CD4-positive, alpha-beta T cell treated with Interleukin-17A for 1 hour (primary cell): ENCODE results near the gene PABPN1.
A peak's percentile ranks its signal among the peaks of the same experiment; 100 is the strongest.

Source experiments
- DNase-seq: peaks from one replicate; pipeline ENCODE4 v3.0.0-alpha.2; 2020

PABPN1 gene

DNA sequence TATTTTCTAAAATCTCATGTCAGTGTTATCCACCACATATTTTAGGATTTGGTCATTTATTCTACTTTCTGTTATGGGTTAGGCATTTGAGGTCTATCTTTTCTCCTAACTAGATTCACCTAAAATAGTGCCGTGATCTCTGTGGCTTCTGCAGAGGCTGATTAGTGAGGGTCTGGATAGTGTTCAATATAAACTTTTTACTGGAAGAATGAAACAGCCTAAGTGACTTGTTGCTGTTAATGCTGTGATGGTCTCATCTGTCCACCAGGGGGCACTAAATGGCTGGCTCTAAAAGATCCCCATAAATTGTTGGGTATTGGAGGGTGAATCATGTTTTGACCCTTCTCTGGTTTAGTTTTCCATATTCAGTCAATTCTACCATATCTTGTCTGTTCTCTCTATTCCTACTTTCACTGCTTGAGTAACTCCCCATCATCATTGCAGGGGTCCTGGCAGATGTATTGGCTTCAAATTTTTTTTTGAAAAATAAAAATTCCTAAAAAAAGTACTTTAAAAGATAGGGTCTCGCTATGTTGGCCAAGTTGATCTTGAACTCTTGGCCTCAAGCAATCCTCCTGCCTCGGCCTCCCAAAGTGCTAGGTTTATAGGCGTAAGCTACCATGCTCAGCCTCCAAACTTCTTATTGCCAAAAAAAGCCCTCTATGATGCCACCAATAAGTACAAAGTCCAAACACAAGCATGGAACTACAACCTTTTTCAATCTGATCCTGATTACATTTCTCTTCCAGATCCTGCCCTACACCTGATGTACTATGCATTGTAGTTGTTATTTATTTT is 6.9 kb downstream of the PABPN1 start:
- peak; percentile 79 for DNase-seq

GRCh38 chr14:23335623-23336022 is 14.4 kb downstream of the PABPN1 start:
- DNase-seq: no peak

GRCh38 chr14:23339506-23340268 is 18.4 kb downstream of the PABPN1 start:
- DNase-seq: no peak

- DNase-seq: no peak
Measured at GRCh38 chr14:23344481-23344880, 23.2 kb downstream of the PABPN1 start.

DNA sequence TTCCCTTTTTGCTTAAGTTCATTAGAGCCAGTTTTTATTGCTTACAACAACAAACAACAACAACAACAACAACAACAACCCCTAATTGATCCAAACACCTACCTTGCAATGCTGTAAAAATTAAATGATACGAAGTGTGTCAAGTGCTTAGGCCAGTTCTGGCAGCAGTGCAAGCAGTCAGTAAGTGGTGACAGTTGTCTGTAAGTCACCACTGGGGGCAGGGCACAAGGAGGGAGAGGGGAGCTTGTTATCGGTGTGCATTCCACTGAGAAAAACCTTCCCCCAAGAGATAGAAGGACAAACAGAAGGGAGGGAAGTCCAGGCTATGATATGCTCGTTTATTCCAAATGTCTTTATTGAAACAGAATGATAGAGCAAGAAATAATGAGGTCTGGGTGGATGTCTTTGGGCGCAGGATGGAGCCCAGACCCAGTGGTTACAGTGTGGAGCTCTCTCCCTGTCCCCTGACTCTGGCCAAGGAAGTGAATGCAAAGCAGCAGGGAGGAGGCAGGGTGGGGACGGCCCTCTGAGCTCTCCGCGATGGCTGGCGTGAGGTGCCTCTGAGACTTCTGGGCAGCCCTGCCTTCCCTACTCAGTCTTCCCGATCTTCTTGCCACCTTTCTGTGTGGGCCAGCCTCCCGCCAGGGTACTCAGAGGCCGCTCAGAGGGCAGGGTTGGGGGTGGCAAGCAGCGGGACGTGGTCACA is 24.9 kb downstream of the PABPN1 start:
- DNase-seq: no peak

GRCh38 chr14:23346693-23347405 is 25.6 kb downstream of the PABPN1 start:
- no peak for DNase-seq

DNA sequence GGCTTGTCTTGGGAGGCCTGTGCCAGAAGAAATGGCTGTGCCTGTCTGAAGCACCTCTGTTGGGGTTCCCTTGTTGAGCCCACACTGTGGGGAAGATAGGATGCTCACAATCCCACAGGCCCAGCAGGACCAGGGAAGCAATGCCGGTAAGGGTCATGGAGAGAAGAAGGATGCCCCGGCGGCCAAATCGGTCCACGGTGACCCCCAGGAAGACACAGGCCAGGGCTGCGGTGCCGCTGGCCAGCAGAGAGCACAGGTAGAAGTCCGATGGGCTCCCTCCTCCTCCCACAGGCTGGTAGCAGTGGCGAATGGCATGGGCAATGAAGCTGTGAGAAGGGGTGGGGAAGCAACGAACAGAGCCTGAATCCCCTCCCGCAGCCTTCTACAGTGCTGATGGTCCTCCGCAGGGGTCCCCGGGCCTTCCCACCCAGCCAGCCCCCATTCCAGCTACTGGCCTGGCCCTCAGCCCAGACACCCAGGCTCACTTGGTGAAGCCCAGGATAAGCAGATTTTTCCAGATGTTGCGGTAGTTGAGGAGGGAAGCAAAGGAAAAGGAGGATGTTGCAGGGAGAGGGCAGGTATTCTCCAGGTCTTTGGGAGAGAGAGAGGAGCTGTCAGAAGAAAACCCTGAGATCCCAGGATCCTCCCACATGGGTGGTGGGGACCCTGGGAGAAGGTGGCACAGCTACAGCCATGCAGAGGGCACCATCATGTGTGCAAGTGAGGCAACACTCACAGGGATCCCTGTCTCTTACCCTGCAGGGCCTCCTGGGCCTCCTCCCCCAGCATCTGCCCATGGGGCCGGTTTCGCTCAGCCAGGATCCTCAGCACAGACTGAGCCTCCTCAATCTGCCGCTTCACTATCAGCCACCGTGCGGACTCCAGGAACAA is 26.4 kb downstream of the PABPN1 start:
- no peak for DNase-seq

DNA sequence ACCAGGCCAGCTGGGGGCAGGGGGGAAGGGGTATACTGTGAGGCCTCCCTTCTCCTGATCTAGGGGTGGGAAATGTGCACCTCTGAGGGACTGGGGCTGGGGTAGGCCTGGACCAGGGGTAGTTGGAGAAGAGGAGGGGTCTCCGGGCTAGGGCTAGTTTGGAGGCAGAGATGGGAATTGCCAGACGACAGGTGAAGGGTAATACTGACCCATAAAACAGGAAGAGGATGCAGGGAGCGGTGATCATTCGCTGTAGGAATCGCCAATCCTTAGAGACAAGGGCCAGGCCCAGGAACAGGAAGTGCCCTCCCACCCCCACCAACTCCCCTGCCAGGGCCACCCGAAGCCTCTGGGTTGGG is 27.0 kb downstream of the PABPN1 start:
- DNase-seq: no peak

DNA sequence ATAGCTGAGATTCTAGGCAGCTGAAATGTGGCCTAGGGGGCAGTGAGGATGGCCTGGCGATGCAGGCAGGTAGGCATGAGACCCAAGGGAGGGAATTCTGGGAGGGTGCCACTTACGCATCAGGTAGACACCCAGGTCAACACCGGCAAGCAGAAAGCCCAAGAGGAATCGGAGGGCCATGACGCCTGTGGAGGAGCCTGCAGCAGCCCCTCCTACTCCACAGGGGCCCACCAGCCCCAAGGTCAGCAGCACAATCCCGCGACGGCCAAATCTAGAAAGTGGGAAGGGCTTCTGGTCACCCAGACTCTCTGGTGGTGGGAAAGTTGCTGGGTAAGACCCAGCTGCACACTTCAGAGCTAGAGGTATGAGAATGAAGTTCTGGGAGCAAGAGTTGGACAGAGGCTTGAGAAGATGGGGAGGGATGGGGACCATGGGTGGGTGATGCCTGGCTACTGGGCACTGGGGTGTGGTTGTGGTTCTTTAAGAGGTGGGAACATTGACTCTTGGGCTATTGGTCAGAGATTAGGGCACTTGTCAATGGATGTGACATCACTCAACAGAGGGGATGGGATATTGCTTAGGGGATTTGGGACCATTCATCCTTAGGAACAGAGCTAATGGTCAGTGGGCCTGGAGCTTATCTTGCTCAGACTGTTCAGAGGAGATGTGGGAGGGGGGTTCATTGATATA is 28.0 kb downstream of the PABPN1 start:
- no peak for DNase-seq

DNA sequence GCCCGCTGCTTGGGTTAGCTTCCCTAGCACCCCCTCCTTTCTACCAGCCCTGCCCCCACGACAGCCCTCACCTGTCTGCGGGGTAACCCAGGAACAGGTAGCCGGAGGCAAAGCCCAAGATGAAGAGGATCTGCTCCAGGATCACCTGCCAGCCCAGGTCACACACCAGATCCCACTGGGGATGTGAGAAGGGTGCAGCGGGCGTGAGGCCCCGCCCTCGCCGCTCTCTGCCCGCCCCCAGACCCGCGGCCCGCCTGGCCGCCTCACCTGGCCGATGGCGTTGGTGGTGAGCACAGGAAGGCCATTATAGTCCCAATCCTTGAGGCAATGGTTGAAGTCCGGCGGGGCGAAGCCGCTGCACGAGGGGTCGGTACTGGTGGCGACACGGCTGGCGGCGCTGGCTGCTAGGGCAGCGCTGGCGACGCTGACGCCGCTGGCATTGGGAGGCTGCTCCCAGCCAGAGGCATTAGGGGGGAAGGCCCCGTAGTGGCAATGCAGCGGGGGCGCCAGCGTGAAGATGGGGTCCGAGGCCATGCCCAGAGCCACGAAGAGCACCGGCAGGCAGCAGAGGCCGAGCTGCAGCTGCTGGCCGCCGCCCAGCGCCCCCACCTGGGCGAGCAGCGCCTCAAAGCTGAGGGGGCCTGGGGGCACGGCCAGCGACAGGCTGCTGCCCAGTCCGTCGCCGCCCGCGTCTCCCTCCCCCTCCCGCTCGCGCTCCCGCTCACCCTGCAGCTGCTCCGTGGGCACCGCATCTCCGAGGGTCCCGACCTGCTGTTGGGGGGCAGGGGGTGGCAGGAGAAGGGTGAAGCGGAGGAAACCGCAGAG is 30.6 kb downstream of the PABPN1 start:
- DNase-seq: no peak

GRCh38 chr14:23352506-23353432 is 31.5 kb downstream of the PABPN1 start, which contains the start of gene SLC22A17:
SLC22A17 (minus strand) TSS chr14:23352887.
- DNase-seq: peak; percentile 65

DNA sequence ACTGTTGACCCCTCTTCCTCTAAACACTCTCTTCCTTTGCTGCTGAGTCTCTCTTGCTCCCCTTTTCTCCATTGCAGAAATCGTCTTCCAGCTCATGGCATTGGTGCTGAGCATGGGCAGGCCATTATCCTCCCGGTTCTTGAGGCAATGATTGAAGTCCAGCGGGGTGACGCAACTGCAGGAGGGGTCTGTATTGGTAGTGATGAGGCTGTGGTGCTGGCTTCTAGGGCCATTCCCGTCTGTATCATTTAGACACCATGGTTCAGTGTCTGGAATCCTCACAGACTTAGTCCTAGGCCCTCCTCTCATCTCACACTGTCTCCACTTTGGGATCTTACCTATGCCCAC is 32.1 kb downstream of the PABPN1 start:
- no peak for DNase-seq

DNA sequence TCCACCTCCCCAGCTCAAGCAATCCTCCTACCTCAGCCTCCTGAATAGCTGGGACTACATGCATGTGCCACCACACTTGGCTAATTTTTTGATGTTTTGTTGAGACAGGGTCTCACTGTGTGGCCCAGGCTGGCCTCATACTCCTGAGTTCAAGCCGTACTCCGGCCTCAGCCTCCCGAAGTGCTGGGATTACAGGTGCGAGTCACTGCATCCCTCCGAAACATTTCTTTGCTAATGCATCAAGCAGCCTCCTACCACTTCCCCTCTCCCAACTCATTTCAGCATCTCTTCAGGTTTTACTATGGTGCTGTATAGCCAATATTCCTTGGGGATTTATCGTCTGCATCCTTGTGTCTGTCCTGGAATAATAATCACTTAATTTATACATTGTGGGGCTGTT is 33.7 kb downstream of the PABPN1 start:
- no peak for DNase-seq

GRCh38 chr14:23355871-23356435 is 34.7 kb downstream of the PABPN1 start:
- no peak for DNase-seq

- no peak for DNase-seq
Measured at GRCh38 chr14:23356662-23357061, 35.4 kb downstream of the PABPN1 start.

DNA sequence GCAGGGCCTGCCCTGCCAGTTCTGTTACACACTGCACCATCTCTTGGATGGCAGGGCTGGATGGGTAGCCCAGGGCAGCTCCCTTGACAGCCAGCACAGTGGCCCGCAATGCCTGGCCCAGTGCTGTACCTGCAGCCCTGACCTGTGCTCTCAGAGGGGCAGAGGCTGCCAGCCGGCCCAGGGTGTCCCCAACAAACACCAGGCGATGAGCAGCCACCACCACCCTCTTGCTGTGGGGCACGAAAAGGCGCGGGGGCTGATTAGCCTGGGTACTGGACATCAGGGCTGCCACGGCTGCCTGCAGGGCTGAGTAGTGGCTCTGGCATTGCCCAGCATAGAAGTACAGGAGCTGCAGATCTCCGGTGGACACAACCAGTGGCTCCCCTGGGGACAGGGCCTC is 36.0 kb downstream of the PABPN1 start:
- no peak for DNase-seq

- DNase-seq: no peak
Measured at GRCh38 chr14:23358042-23358441, 36.8 kb downstream of the PABPN1 start.

- DNase-seq: no peak
Measured at GRCh38 chr14:23358553-23359166, 37.4 kb downstream of the PABPN1 start.
